CD4-positive, alpha-beta T cell treated with Interleukin-12 subunit alpha and Interleukin-12 subunit beta, for 1 hour (primary cell): Measurements from ENCODE around the gene IVL.

Source experiments
- DNase-seq: peaks from one replicate; pipeline ENCODE4 v3.0.0-alpha.2; 2020

IVL gene

DNA sequence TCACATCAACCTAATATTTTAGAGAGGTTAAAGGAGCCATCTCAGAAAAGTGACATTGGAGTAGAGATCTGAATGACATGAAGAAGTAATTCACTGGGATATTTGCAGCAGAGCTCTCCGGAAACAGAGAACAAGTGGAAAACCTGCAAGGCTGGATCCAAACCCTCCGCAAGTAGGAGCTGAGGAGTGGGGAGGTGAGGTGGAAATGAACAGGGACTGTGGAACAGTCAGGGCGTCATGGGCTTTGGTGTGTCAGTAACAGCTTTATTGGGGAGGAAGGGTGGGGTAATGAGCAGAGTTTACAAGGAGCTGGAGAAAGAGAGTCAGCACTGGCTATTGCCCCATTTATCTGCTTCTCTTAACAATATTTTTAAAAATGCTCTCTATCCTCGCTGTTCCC, 9.3 kb upstream of the IVL start:
- no peak for DNase-seq

GRCh38 chr1:152899883-152900282, 8.5 kb upstream of the IVL start:
- no peak for DNase-seq

- DNase-seq = no peak
These were observed 6.7 kb upstream of the IVL start for GRCh38 chr1:152901631-152902030.

- DNase-seq = no peak
These were observed 5.7 kb upstream of the IVL start for GRCh38 chr1:152902636-152903035.

- DNase-seq = no peak
These were observed 3.5 kb upstream of the IVL start for GRCh38 chr1:152904688-152905440.

DNA sequence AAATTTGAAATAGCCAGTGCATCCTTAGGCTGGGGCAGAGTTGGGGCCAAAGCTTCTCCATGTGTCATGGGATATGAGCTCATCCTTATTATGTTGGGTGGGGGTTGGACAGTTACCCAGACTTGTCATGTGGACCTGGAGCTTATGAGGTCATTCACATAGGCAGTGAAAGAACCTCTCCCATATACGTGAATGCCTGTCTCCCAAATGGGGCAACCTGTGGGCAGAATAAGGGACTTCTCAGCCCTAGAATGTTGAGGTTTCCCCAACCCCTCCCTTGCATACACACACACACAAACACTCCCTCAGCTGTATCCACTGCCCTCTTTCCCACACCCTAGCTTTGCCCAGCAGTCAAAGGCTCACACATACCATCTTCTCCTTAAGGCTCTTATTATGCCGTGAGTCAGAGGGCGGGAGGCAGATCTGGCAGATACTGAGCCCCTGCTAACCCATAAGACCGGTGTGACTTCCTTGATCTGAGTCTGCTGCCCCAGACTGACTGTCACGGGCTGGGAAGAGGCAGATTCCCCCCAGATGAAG, 2.3 kb upstream of the IVL start:
- DNase-seq = no peak

GRCh38 chr1:152909206-152909605, 860 bp downstream of the IVL start:
- no peak for DNase-seq

- DNase-seq = no peak
These were observed 4.1 kb downstream of the IVL start for GRCh38 chr1:152912471-152912870.

DNA sequence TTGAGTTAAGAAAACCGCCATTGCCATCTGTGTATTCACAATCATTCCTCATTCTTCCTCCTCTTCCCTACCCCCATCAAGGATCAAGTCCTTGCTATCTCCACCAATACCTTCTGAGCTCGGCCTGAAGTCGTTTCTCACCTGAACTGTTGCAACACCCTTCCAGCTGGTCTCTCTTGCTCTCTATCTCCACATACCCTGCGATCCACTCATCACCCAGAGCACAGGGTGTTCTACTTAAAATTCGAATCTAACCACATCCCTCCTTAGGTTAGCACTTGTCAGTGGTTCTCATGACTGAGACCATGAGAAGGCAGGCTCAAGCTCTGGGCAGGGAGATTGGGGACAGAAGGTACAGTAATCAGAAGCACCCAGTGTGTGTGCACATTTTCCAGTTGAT, 4.6 kb downstream of the IVL start:
- DNase-seq = no peak

GRCh38 chr1:152917794-152918193, 9.4 kb downstream of the IVL start:
- DNase-seq = no peak

DNA sequence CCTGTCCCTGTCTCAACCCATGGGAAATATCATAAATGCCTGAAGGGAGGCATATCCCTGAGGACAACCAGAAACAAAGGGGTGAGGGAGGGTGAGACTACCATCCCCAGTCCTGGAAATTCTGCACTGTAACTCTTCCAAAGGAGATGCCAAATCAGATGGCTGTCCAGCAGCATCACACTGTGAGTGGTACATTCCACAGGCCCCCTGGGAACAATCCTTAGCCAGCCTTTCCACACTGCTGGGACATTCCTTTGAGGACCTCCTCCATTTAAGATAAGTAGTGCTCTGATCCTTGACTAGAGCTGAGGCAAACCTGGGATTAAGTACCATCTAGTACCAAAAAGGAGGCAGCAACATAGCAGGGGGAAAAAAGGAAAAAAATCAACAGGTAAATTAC, 10.7 kb downstream of the IVL start:
- no peak for DNase-seq

DNA sequence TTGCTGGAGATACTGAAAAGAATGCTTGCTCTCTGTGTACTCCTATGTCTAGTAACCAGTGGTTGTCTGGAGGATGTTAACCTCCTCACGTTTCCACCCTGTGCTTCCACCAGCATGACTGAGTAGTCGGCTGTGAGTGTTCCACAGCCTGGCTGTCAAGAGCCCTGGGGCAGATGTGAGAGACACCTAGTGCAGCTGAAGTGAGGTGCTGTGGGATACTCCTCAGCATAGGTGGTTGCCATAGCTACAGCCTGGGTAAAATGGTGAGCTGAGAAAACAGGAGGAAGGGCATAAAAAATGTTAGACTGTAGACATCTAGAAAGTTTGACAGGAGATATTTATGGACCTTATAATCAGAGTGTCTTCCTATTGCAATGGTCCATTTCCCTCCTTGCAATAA, 15.8 kb downstream of the IVL start:
- no peak for DNase-seq

DNA sequence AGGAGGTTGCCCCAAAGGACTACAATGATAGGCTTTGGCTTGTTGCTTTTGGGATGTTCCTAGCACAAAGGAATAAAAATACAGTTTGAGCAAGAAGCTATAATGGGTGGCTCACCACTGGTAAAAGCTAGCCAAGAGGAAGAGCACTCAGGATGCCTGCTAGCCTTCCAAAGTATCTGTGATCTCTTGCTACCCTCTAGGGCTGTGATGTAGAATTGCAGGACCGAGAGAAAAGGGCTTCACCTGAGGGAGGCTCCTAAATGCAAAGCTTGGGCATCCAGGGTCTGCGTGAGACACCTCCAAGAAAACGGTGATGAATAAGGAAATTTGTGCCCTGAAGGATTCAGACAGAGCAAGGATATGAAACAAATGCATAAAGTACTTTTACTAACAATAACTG, 17.7 kb downstream of the IVL start:
- DNase-seq = no peak

GRCh38 chr1:152928671-152929070, 20.3 kb downstream of the IVL start:
- DNase-seq = no peak

GRCh38 chr1:152932170-152932811, 23.9 kb downstream of the IVL start:
- DNase-seq = no peak

DNA sequence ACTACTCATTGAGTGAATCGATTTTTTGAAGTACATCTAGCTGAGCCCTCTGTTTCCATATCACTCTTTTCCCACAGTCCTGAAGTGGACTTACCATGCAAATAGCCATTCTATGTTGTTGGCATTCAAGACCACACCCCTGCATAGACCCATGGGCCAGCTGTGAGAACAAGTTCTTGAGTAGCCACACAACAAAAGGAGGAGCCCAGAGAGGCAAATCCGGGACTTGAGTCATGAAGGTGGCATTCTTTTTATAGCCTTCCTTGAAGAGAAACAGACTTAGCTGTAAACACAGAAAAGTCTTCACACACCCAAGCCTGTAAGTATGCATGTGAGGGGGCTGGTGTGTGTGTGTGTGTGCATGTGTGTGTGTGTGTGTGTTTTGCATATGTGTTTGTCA, 24.9 kb downstream of the IVL start:
- DNase-seq = no peak

DNA sequence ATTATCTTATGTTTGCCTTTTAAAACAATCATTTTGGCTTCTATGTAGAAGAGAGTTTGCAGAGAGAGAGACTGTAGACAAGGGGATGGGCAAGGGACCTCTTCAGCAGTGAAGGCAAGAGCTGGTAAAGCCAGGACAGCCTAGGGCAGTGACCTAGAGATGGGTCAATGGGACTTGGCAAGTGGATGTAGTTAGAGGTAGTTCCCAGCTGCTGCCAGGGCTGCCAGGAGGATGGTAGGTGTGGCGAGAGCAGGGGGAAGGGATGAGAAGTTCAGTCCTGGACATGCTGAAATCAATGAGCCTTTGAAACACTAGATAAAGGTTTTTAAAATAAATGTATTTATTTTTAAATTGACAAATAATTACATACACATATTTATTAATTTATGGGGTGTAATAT, 32.3 kb downstream of the IVL start:
- DNase-seq = no peak

GRCh38 chr1:152941037-152941711, 32.8 kb downstream of the IVL start:
- no peak for DNase-seq

GRCh38 chr1:152942161-152942560, 33.8 kb downstream of the IVL start:
- no peak for DNase-seq

- DNase-seq = no peak
These were observed 37.9 kb downstream of the IVL start for GRCh38 chr1:152946248-152946647.

GRCh38 chr1:152946651-152947256, 38.4 kb downstream of the IVL start, which contains the start of gene SPRR5:
Gene SPRR5 (plus strand): TSS chr1:152947206. CDS start chr1:152948555, 1,349 bp downstream.
- no peak for DNase-seq

DNA sequence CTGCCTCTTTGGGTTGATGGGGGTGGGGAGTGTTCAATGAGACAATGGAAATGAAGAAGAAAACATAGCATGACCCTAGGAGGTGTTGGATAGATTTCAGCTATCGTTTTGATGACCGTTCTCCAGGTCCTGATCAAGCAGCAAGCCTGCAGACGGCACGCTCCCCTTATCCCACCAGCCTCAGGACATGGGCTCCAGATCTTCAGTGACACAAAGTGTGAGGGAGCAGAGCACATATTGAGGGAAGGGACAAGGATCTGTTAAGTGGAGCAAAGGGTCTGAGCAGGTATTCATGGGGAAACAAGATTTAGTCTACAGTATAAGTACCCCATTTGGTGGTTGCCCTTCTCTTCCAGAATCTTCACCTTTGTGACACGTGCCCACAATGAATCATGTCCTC, 43.4 kb downstream of the IVL start:
- no peak for DNase-seq

GRCh38 chr1:152953761-152954160, 45.4 kb downstream of the IVL start:
- DNase-seq = no peak
